GM19452 (cell line): Measurements from ENCODE around the gene CTNNA2.
A peak's percentile ranks its signal among the peaks of the same experiment; 100 is the strongest.

Source experiments
- ATAC-seq: cut with Tn5 transposase; IDR thresholded peaks from one replicate; pipeline ENCODE4 v1.9.1; 2021; ENCODE audit not compliant: unreplicated experiment

Gene CTNNA2

DNA sequence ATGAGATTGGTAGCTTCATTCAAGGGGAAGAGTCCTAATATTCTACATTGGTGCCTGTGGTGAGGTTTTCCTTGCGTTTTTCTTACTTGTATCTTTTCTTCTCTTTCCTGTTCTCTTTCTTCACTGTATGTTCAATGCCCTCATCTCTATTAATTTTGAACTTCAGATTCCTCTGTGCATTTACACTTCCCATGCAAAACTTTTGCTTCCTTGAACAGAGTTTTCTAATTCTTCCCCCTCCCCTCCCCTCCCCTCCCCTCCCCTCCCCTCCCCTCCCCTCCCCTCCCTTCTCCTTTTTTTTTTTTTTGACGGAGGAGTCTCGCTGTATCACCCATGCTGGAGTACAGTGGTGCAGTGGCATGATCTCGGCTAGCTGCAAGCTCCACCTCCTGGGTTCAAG, 403.4 kb downstream of the CTNNA2 start:
- ATAC-seq = no peak

DNA sequence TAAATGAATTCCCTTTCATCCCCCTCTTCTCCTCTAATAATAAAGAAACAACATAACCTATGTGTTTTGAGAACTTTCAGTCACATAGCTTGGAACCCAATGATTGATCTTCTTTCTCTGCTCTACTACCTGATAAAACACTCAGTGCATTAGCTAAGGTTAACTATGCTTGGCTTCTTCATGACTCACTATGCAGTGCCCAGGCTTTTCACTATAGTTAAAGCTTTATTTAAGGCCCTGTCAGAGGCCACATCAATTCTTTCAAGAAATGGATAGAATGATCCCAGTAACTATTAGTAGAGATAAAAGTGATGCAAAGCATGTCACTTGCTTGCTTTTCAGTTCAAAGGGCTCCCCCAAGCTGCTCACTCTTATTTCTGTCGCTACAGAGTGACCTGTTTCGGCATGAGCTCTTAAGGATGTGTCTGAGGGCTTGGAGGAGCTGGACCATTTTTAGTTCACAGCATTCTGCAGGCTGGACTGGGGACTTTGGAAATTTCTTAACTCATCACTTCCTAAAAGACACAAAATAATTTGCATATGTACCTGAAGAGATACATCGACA, 407.7 kb downstream of the CTNNA2 start:
- no peak for ATAC-seq

DNA sequence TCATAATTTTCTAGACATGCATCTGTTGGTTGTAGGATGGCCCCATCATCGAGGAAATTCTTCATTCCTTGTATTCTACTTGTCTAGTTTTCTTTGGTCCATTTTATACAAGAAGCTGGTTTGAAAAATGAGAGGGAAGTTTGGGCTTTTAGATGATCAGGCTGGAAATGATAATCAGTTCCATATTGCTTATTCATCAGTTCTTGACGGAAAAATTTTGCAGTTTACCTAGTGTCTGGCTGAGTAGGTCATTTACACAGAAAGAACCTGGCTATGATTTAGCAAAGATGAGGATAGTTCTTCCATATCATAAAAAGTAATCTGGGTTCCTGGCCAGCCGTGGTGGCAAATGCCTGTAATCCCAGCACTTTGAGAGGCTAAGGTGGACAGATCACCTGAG, 416.8 kb downstream of the CTNNA2 start:
- no peak for ATAC-seq

DNA sequence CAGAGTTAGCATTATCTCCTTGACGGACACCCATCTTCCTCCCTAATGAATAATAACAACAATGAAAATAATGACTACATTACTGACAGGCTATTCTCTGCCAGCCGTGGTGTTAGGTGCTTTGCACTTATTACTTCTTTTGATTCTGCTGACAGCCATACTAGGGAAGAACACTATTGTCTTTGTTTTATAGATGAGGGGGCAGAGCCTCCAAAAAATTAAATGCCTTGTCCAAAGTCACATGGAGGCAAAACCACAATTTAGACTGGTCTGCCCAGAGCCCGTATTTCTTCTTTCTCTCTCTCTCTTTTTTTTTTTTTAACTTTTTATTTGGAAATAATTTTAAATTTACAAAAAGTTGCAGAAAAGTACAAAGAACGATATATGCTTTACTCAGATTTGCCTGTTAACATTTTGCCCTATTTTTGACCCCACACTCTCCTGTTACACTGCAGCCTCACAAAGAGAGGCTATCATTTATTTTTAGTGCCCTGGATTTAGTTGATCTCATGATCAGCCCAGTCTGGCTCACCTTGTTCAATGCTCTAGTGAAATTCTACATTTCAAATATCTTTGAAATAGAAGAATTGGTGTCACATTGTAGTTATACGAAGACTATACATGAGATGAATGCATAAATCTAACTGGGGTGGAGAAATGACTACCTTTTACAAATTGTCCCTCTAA, 422.3 kb downstream of the CTNNA2 start:
- ATAC-seq = no peak

DNA sequence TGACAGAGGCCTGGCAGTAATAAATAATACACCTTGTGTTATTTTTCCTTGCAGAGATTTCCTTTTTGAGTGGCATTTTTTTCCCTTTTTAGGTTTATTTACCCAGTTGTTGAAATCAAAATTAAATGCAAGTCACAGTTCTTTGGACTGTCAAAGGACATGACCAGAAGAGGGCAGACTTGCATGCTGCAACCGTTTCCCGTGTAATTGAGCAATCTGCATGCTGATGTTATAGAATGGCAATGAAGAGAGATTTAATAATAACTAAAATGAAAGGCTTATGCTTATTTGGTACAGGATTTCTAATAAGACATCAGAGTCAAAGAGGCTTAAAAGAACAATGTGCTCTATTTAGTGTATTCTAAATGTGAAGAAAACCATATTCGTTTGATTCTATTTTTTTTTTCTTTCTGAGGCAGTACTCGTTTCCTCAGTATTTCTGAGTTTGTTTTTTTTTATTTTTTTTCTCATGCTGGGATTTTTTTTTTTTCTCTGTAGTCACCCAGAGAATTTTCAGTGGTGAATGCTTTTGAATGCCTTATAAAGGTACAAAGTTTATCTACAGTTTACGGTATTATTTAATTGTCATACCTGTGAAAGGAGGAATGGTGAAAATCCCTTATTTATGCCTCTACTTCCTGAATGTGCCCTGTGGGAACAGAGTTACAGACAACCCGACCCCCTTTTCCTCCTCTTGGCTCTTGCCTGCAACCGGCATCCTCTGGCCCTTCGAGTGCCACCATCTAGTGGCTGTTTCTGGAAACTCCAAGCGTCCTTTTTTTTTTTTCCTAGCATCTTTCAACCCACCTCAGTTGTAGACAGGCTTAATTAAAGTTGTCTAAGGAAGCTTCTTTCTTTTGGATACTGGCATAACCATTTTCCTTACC, 423.2 kb downstream of the CTNNA2 start:
- peak; percentile 63 for ATAC-seq

DNA sequence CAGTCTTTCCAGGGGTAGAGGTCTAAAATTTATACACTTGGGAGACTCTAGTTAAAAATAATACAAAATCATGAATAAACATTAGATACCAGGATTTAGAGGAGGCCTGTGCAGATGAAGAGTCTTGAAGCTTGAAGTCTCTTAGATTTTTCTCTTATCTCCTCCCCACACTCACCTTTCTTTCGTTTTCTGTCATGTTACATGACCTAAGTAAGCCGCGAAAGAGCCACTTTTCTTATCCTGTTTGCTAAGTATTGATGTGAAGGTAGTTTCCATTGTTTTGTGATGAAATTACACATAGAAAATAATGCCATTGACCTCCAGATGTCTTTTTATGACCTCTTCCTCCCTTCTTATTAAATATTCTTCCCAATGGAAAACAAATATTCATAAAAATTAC, 423.9 kb downstream of the CTNNA2 start:
- no peak for ATAC-seq

DNA sequence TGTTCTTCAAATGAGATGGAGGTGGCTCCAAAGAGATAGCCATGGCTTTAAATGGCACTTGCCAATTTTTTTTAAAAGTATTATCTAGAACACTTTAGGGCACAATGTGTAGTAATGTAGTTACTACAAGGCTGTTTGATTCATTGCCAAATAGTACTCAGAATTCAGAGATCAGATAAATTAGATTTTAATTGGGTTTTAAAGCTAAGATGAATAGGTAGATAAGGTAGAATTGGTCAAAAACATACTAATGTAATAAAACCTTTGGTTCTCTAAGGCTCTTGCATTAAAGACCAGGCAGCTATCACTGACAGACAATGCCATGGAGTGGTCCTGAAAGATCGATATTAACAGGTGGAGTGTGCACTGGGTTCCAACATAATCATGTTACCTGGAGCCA, 425.8 kb downstream of the CTNNA2 start:
- ATAC-seq = no peak

DNA sequence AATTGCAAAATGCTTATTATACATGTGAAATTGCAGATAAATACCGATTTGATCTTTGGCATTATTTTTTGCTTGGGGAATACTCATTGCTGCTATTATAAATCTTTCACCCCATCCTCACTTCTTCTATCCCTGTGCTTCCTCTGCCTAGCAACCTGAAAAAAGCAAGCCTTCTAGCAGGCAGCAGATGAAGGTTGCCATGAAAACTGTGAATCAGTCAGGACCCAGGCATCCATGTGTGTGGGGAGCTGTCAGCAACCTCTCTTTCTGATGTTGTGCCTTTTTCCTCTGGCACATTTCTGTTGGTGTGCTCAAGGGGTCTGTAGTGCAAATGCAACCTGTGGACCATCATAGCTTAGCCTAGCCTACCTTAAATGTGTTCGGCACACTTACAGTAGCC, 427.5 kb downstream of the CTNNA2 start:
- no peak for ATAC-seq

DNA sequence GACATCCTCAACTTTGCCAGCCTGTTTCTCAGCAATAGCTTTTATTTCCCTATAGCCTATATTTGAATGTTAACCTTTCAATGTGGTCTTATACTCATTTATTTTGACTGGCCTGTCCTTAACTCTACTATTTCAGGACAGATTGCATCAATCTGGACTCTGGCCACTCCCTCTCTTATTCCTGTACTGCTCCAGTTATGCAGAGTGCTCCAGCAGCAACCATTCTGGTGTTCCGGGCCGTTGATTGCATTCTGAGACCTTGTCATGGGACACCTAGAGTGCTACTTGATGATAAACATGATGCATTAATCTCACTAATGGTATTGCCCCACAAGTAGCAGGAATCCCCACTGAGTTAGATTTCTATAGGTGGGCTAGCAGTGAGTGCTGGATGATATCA, 428.3 kb downstream of the CTNNA2 start:
- no peak for ATAC-seq

DNA sequence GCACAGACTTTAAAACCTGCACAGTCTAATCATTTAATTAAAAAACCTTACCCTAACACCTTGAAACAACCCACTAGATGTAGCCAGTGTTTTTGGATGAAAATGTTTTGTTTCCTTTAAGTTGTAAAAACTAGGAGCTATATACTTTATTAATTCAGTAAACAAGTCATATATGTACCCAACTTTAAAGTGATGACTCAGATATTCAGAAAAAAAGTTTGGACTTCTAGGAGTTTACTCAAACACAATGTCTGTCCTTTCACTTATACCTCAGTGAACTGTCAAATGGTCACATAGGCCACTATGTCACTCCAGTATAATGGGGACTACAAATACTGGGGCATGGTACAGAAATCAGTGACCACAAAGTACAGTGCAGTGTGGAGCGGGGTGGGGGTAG, 431.4 kb downstream of the CTNNA2 start:
- ATAC-seq = no peak

DNA sequence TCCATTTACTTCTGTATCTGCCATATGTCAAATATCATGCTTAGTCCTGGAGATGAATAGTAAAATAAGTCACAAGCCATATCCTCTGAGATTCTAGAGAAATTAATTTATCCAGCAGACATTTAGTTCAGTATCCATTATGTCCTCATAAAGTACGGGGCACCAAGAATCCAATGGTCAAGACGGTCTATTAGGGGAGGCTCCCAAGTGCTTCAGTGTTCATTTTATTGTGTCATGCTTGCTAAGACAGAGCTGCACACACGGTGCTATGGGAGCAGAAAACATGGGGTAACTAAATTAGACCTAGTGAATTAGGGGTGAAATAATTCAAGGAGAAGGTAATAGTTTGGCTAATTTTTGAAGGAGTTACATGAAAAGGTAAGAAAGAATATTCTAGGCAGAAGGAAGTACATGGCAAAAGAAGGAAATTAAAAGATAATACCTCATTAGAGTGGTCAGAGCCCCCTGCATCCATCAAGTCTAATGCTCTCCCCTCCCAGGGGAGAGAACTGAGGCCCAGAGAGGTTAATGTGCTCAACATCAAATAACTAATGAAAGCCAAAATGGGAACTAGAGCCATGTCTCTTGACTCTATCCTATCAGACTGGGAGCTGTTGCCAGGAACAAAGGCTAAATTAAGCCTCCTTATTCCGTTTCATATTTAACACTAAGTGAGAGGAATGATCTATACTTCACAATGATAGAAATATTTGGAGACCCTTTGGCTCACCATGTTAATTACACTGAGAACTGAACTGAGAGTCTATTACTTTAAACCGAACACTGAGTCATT, 433.0 kb downstream of the CTNNA2 start:
- ATAC-seq = no peak

DNA sequence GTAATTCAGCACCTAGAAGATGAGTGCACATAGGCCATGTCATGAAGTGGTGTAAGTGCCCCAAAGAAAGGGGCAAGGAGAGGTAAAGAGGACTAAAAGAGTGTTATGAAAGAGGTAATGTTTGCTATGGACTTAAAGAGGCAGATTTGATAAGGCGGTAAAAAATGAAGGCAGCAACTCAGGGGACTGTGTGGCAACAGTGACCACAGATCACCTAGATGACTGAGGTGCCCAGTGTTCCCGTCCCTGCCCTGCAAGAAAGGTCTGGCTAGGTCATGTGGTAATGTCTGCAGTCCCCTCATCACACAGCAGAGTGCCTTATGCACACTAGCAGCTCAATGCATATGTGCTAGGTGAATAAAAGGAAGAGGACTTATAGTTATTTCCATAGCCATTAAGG, 434.9 kb downstream of the CTNNA2 start:
- no peak for ATAC-seq

DNA sequence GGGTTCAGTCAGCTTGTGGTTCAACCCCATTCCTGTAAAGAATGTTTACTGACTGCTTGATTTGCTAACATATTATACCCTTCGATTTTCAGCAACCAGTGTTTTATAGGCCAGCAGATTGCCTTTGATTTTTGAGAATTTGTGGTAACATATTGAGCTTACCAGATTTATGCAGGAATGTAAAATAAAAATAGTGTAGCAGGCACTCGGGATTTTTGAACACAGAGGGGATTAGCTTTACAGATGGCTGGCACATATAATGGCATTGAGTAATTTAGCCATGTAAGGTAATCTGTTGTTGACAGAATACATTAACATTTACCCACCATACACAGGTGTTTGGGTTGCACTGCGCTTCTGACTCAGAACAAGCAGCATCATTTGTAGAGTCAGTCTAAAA, 437.7 kb downstream of the CTNNA2 start:
- ATAC-seq = no peak

DNA sequence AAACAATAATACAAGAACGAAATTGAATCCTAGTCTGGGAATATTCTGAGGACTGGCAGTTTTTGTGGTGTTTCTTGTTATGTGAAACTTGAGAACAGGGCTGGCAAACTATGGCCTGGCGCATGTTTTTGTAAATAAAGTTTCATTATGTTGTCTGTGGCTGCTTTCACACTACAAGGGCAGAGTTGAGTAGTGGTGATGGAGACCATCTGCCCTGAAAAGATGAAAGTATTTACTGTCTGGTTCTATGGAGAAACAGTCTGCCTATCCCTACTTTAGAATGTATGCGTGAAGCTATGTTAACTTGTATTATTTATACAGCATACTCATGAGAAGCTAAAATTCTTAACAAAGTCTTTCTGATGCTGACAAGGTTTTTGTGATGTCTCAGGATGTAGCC, 439.8 kb downstream of the CTNNA2 start:
- ATAC-seq = no peak

DNA sequence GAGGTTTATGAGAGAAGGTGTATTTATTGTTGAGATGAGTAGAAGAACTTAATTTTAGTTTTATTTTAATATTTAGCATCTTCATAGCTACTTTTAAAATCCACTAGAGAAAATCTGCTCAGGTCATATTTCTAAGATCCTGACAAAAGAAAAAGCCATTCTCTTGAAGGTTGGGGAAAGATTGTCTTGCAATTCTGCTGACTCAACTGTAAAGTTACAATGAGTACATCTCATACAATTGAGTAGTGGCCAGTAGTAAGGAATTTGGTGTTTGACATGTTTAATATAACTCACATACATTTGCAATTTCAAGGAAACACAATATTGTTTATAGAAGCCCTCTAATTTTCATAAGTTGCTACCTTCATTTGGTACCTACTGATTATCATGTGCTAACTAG, 447.2 kb downstream of the CTNNA2 start:
- ATAC-seq = no peak

DNA sequence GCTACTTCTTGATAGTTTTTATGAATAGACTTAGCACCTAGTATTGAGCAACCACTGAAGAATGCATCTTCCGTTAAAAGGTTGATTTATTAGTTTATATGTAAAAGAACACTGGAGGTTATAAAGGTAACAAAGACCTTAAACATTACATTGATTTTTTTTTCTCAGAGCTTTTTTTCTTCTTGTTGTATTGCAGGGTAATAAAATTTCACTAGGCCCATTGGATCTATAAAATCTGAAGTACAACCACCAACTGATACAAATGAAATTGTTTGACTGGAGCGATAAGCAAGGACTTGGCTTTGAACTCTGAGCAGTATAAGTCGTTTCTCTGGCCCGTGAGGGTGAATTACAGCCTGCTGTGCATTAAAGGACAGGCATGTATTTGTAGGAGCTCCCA, 447.7 kb downstream of the CTNNA2 start:
- ATAC-seq = no peak

DNA sequence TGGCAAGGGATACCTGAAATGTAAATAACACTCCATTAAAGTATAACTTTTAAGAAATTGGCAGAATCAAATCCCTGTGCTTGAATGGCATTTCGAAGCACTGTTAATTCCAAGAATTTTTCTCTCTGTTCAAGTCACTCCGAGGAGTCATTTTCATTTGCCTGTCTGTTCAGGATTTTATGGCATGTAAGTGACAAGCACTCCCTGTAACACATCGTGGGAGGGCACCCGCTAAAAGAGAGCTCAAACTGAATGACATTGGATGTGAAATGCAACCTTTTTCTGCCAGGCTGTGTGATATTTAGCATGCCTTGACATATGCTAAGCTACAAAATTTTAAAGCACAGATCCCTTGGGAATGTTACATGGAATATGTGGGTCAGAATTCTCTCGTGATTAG, 452.1 kb downstream of the CTNNA2 start:
- no peak for ATAC-seq

DNA sequence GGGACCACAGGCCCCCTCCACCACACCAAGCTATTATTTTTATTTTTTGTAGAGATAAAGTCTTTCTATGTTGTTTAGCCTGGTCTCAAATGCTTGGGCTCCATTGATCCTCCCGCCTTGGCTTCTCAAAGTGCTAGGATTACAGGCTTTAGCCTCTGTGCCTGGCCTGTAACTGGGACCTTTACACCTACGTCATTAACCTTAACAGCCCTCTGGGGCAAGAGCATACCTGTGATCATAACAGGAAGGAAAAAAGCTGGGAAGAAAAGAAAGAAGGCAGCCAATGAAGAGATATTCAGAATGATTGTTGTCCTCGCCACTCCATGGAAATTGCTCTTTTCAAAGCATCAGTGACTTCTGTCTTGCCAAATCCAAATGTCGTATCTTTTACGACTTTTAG, 453.5 kb downstream of the CTNNA2 start:
- no peak for ATAC-seq

DNA sequence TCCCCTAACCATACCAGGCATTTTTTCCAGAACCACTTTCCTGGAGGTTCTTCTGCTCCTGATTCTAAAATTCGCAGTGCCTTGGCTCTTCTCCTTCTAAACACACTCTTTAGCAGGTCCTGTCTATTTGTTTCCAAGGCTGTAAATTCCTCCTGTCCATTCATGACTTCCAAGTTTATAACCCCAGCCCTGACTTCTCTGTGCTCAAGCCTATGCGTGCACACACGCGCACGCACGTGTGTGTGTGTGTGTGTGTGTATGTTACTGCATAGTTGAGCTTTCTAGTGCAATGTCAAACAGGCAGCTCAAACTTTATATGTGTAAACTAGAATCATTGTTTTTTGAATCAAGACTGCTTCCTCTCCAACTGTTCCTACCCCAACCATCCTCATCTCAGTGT, 454.0 kb downstream of the CTNNA2 start:
- no peak for ATAC-seq

DNA sequence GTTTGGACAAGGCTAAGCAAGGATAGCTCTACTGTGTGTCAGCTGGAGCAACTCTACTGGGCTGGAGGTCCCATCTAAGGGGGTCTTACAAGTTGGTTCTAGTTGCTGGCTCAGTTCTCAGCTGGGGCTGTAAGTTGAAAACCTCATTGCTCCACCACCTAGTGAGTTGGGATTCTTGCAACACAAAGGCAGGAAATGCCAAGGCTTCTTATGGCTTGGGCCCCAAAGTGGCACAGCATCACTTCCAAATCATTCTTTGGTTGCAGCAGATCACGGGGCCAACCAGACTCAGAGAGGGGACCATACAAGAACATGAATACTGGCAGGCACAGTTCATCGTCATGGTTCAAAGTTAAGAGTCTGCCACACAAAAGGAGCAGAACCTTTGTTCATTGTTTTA, 459.0 kb downstream of the CTNNA2 start:
- no peak for ATAC-seq

DNA sequence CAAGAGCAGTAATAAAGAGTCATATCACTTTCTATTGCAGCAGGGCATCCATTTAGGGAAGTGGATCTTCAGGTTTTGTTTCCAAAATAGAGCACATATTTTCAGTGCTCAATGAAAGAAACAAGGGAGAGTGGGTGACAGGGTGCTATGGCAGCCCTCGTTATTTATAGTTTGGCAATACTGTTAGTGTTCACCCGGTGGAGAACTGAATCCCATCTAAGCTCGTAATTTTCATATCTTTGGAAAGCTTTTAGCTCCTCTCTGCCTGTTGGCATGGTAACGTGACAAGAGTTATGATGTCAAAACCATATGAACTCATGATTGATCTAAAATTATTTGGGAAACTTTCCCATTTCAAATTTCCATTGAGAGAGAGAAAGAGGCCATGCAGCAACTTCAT, 459.8 kb downstream of the CTNNA2 start:
- ATAC-seq = no peak
